Activated CD4-positive, alpha-beta memory T cell treated with anti-CD3 and anti-CD28 coated beads, Interleukin-2, amount 10 ng/mL, durations not matched to agents 7 days and 5 days (primary cell): Measurements from ENCODE around the gene SFR1. TPM values are rescaled to one million over a fixed set of nuclear protein-coding genes. Genes with fewer than 3 reads are reported as not detected.

ENCODE experiments used
- CTCF ChIA-PET: fragments of 350-600 bp; sonication (Branson Sonifier 250); formaldehyde crosslinking; loops from one replicate; lab custom pipeline; 2021; ENCODE audit warnings: antibody characterized with exemption, inconsistent platforms; lab: Charles Lee
- POLR2A ChIA-PET: fragments of 350-600 bp; sonication (Branson Sonifier 250); formaldehyde crosslinking; loops from one replicate; lab custom pipeline; 2021; ENCODE audit warnings: antibody characterized with exemption; lab: Charles Lee
- DNase-seq: peaks from one replicate; pipeline ENCODE4 v3.0.0-alpha.2; 2020
- H3K27ac Mint-ChIP-seq: one replicate; pipeline ENCODE4 v1.8.0; 2021; ENCODE audit warnings: mild to moderate bottlenecking, mixed read lengths
- H3K27me3 Mint-ChIP-seq: one replicate; pipeline ENCODE4 v1.8.0; 2021; ENCODE audit warnings: mixed read lengths
- H3K36me3 Mint-ChIP-seq: one replicate; pipeline ENCODE4 v1.8.0; 2021; ENCODE audit warnings: low read depth, mixed read lengths
- H3K4me1 Mint-ChIP-seq: one replicate; pipeline ENCODE4 v1.8.0; 2021; ENCODE audit warnings: mixed read lengths
- H3K4me3 Mint-ChIP-seq: one replicate; pipeline ENCODE4 v1.8.0; 2021; ENCODE audit warnings: mild to moderate bottlenecking, mixed read lengths
- H3K9me3 Mint-ChIP-seq: one replicate; pipeline ENCODE4 v1.8.0; 2021; ENCODE audit warnings: mixed read lengths
- total RNA-seq, 2 experiments: library from RNA; stranded (reverse); gene quantifications; one replicate each; pipeline ENCODE4 v1.2.3, GENCODE V29; 2021

The SFR1 gene
- 10 to 100 TPM; 17.8 to 18.7 TPM for total RNA-seq

DNA sequence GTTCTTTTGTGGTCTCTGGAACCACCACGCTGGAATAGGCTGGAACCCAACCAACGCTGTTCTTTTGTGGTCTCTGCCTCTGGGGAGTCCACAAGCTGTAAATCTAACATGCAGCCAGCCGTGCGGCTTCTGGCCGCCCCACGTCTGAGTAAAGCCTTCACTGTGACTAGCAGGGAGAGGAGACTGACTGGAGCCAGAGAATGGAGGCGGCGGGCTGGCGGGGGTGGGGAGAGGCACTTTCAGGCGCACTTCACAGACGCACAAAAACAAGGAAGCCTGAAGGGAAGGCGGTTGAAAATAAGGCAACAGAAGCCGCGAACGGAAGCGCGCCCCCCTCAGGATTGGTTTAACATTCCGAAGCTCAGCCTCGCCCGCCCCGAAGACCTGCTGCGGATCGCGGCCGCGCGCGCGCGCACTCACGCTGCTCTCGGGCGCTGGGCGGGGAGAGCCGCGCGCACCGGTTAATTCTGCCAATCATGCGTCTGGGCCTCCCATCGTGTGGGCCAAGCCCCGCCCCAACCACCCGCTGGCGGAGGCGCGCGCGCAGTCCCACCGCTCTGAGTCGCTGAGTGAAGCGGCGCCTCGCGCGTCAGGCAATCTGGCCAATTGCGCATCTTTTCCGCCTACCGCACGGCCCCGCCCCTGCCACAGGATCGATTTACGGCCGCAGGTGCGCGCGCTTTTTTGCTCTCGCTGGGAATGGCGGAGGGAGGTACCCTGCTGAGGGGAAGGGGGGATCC lies at the start of gene SFR1:
TSS of gene SFR1 (plus strand) at position 687 of the 740 bp plus-strand sequence. CDS start at position 700, 13 bp downstream.
- H3K27me3 Mint-ChIP-seq: peaks cover 7% of the 10 kb centered on the region
- ChIA-PET CTCF (interaction anchor here (0.6 to 4.6 kb wide), 42 partner anchors 9 to 436 kb away, joined by 3 to 56 read pairs (median 4); partner anchors contain the start of genes CFAP58 and GSTO1), POLR2A (interaction anchor here (0.6 to 4.3 kb wide), 55 partner anchors 9 to 537 kb away, joined by 3 to 52 read pairs (median 5); partner anchors contain the start of genes CFAP43, CFAP58, GSTO1 and GSTO2)
- peaks cover 36% of the 10 kb centered on the region for H3K4me1 Mint-ChIP-seq
- H3K36me3 Mint-ChIP-seq: peaks cover 22% of the 10 kb centered on the region
- DNase-seq: peak; percentile 99
- peak within 1 kb of the TSS; percentile 98 for H3K27ac Mint-ChIP-seq
- H3K4me3 Mint-ChIP-seq: peak within 1 kb of the TSS; percentile 80
- no peaks in the 10 kb centered on the region for H3K9me3 Mint-ChIP-seq

DNA sequence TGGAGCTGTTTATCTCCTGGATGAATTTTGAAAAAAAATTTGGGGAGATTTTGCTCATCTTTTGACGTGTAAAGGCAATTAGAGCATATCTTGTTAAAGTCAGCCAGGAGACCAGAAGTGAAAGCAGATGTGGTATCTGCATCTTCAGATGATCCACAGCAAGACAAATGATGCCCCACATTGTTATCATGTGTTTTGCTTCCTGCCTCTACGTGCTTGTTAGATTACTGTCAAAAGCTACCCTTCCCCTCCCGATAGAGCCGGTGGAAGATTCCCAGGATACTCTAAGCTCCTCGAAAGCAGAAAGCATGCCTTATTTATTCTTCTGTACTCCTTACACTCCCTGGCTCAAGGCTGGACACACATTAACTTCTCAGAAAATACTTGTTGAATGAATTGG lies 49.2 kb upstream of the SFR1 start:
- Mint-ChIP-seq H3K27ac (no peak overlapping the region), H3K9me3 (no peaks in the 10 kb centered on the region), H3K4me1 (peaks cover 7% of the 10 kb centered on the region), H3K36me3 (no peaks in the 10 kb centered on the region), H3K27me3 (peaks cover 3% of the 10 kb centered on the region), H3K4me3 (no peak overlapping the region)
- ChIA-PET POLR2A (interaction anchor here (1.5 to 1.9 kb wide), 2 partner anchors 11 to 49 kb away, joined by 4 to 6 read pairs; partner anchors contain the start of gene SFR1), CTCF (interaction anchor here (0.6 to 1.5 kb wide), 3 partner anchors 8 to 186 kb away, joined by 3 to 5 read pairs (median 3); no protein-coding TSS in a partner anchor)
- no peak for DNase-seq

- H3K27ac Mint-ChIP-seq: no peak overlapping the region
- H3K36me3 Mint-ChIP-seq: no peaks in the 10 kb centered on the region
- CTCF ChIA-PET: no interaction called here
- POLR2A ChIA-PET: no interaction called here
- H3K4me3 Mint-ChIP-seq: no peak overlapping the region
- peaks cover 2% of the 10 kb centered on the region for H3K27me3 Mint-ChIP-seq
- DNase-seq: no peak
- peaks cover 7% of the 10 kb centered on the region for H3K4me1 Mint-ChIP-seq
- H3K9me3 Mint-ChIP-seq: no peaks in the 10 kb centered on the region
Observed at GRCh38 chr10:104074505-104074904, 47.5 kb upstream of the SFR1 start.

- no peak for DNase-seq
- H3K9me3 Mint-ChIP-seq: no peaks in the 10 kb centered on the region
- H3K4me3 Mint-ChIP-seq: no peak overlapping the region
- ChIA-PET CTCF (no interaction called here), POLR2A (no interaction called here)
- no peaks in the 10 kb centered on the region for H3K27me3 Mint-ChIP-seq
- H3K27ac Mint-ChIP-seq: no peak overlapping the region
- H3K4me1 Mint-ChIP-seq: peaks cover 7% of the 10 kb centered on the region
- H3K36me3 Mint-ChIP-seq: no peaks in the 10 kb centered on the region
Observed at GRCh38 chr10:104076743-104077160, 45.2 kb upstream of the SFR1 start.

- no peak for DNase-seq
- Mint-ChIP-seq H3K9me3 (no peaks in the 10 kb centered on the region), H3K27me3 (no peaks in the 10 kb centered on the region), H3K4me1 (peaks cover 7% of the 10 kb centered on the region), H3K27ac (no peak overlapping the region), H3K36me3 (no peaks in the 10 kb centered on the region), H3K4me3 (no peak overlapping the region)
- CTCF ChIA-PET: interaction anchor here (1.3 kb wide), 1 partner anchor 44 kb away, joined by 4 read pairs; the partner anchor contains the start of gene SFR1
- POLR2A ChIA-PET: no interaction called here
Observed at GRCh38 chr10:104077247-104077646, 44.7 kb upstream of the SFR1 start.

DNA sequence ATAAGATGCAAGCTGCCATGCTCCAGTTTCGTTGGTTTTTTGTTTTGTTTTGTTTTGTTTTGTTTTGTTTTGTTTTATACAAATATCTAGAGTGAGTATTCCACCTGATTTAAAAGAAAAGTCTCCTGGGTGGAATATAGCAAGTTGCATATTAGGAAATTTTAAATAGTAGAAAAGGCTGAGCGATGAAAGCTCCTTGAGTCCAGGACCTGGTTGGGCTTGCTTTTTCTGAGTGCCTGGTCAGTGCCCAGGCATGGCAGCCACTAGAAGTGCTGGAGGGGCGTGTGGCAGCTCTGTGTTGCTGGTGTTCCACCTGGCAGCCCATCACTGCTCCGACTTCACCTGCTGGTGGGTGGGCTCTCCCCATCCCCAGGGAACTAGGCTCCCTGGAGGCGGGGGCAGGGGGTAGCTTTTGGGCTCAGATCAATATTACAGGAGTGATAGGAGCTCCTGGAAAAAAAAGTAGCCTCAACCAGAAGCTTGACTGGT lies 44.3 kb upstream of the SFR1 start:
- Mint-ChIP-seq H3K36me3 (no peaks in the 10 kb centered on the region), H3K4me3 (no peak overlapping the region), H3K9me3 (no peaks in the 10 kb centered on the region), H3K27me3 (no peaks in the 10 kb centered on the region), H3K4me1 (peaks cover 4% of the 10 kb centered on the region), H3K27ac (no peak overlapping the region)
- ChIA-PET CTCF (interaction anchor here (0.8 to 1.4 kb wide), 3 partner anchors 44 to 189 kb away, joined by 3 to 5 read pairs (median 4); partner anchors contain the start of gene SFR1), POLR2A (no interaction called here)
- no peak for DNase-seq

GRCh38 chr10:104080762-104081161 lies 41.2 kb upstream of the SFR1 start:
- Mint-ChIP-seq H3K4me1 (no peaks in the 10 kb centered on the region), H3K27ac (no peak overlapping the region), H3K9me3 (no peaks in the 10 kb centered on the region), H3K4me3 (no peak overlapping the region), H3K36me3 (no peaks in the 10 kb centered on the region), H3K27me3 (no peaks in the 10 kb centered on the region)
- DNase-seq: no peak
- ChIA-PET POLR2A (interaction anchor here (1.1 to 1.8 kb wide), 2 partner anchors 41 to 234 kb away, joined by 4 to 8 read pairs; partner anchors contain the start of gene SFR1), CTCF (interaction anchor here (0.8 to 5.1 kb wide), 8 partner anchors 8 to 368 kb away, joined by 3 to 29 read pairs (median 4); partner anchors contain the start of gene SFR1)

DNA sequence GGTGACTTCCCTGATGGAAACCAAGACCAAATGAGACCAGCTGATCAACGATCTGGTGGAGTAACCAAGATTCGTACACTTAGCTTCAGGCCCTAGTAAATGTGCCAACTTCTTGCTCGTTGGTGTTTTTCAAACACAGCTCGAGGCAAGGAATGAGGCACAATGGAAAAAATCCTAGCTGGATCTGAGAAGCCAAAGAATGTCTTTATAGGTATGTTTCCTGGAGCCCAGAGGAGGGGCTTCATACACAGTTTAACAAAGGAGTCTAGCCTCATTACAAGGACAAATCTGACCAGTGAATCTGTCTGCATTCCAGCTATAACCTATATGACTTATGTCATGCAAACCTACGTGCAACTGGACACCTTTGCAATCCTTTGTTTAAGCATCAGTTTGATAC lies 40.0 kb upstream of the SFR1 start:
- no peak overlapping the region for H3K4me3 Mint-ChIP-seq
- POLR2A ChIA-PET: interaction anchor here (0.9 to 1.8 kb wide), 4 partner anchors 40 to 194 kb away, joined by 3 to 8 read pairs (median 4); partner anchors contain the start of gene SFR1
- CTCF ChIA-PET: interaction anchor here (1.1 to 5.1 kb wide), 3 partner anchors 184 to 194 kb away, joined by 3 to 29 read pairs (median 4); no protein-coding TSS in a partner anchor

DNA sequence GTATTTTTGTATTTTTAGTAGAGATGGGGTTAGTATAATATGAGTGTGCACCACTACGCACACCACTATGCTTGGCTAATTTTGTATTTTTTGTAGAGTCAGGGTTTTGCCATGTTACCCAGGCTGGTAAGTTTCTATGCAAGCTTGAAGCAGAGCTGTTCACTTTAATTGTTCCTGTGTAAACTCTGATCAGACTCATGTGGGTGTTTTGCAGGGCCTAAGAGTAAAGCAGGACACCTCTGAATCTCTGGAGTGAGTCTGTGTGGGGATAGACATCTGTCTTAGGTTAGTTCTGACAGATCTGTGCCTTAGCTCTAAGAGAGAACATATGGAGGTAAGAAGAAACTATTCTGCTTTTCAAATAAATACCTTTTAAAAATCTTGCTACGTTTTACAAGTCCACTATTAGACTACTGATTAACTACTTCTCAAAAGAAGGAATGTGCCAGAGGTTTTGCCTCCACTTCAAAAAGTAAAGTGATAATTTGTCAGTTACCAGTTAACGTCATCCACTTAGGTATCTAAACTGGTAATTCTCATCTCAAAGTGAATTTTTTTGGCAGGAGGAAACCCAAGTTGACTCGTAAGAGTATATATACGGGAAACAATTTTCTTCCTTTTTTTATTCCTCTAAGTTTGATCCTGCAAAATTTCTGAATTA lies 37.4 kb upstream of the SFR1 start:
- H3K27me3 Mint-ChIP-seq: peaks cover 1% of the 10 kb centered on the region
- H3K36me3 Mint-ChIP-seq: no peaks in the 10 kb centered on the region
- ChIA-PET CTCF (interaction anchor here (1.2 to 5.1 kb wide), 2 partner anchors 37 to 197 kb away, joined by 3 to 29 read pairs; partner anchors contain the start of gene SFR1), POLR2A (interaction anchor here (1.1 to 1.6 kb wide), 3 partner anchors 13 to 236 kb away, joined by 4 to 5 read pairs (median 4); partner anchors contain the start of gene SFR1)
- H3K27ac Mint-ChIP-seq: no peak overlapping the region
- H3K4me1 Mint-ChIP-seq: no peaks in the 10 kb centered on the region
- H3K4me3 Mint-ChIP-seq: no peak overlapping the region
- no peaks in the 10 kb centered on the region for H3K9me3 Mint-ChIP-seq
- DNase-seq: no peak

More for the DNA sequence above, 40.0 kb upstream of the SFR1 start:
- DNase-seq: no peak
- Mint-ChIP-seq H3K27ac (no peak overlapping the region), H3K36me3 (no peaks in the 10 kb centered on the region), H3K4me1 (no peaks in the 10 kb centered on the region), H3K9me3 (no peaks in the 10 kb centered on the region), H3K27me3 (no peaks in the 10 kb centered on the region)

- no peaks in the 10 kb centered on the region for H3K9me3 Mint-ChIP-seq
Observed at GRCh38 chr10:104085801-104086400, 36.1 kb upstream of the SFR1 start, which contains the start of gene COL17A1. Gene COL17A1 (minus strand): TSS chr10:104085880. CDS start chr10:104080673, 5,207 bp downstream.

DNA sequence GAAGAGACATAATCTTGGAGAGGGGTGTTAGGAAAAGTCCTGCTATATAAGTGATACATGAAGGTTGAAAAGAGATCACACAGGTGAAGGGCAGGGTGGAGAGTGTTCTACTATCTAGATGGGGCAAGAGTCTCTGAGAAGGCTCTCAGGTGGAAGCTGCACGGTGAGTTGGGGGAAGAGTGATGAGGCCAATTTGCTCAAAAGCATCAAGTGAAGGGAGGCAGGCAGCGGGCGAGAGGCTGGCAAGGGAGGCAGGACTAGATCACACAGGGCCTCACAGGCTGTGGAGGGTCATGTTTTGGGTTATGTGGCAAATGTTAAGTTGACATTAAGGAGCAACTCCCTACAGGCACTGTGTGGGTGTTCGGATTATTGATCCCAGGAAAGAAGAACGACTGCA lies 33.7 kb upstream of the SFR1 start:
- no peaks in the 10 kb centered on the region for H3K36me3 Mint-ChIP-seq
- no peak for DNase-seq
- no peaks in the 10 kb centered on the region for H3K4me1 Mint-ChIP-seq
- no peak overlapping the region for H3K4me3 Mint-ChIP-seq
- ChIA-PET CTCF (no interaction called here), POLR2A (interaction anchor here (0.5 kb wide), 1 partner anchor 128 kb away, joined by 3 read pairs; no protein-coding TSS in a partner anchor)
- no peak overlapping the region for H3K27ac Mint-ChIP-seq
- peaks cover 1% of the 10 kb centered on the region for H3K27me3 Mint-ChIP-seq
- no peaks in the 10 kb centered on the region for H3K9me3 Mint-ChIP-seq

More at GRCh38 chr10:104085801-104086400, 36.1 kb upstream of the SFR1 start, which contains the start of gene COL17A1:
- Mint-ChIP-seq H3K36me3 (no peaks in the 10 kb centered on the region), H3K27ac (no peak within 1 kb of the TSS), H3K4me1 (no peaks in the 10 kb centered on the region), H3K27me3 (peaks cover 1% of the 10 kb centered on the region), H3K4me3 (no peak within 1 kb of the TSS)
- ChIA-PET POLR2A (no interaction called here), CTCF (no interaction called here)
- no peak for DNase-seq

- peaks cover 1% of the 10 kb centered on the region for H3K27me3 Mint-ChIP-seq
- H3K9me3 Mint-ChIP-seq: no peaks in the 10 kb centered on the region
- POLR2A ChIA-PET: no interaction called here
- no peak overlapping the region for H3K4me3 Mint-ChIP-seq
- no peaks in the 10 kb centered on the region for H3K36me3 Mint-ChIP-seq
- no peaks in the 10 kb centered on the region for H3K4me1 Mint-ChIP-seq
- CTCF ChIA-PET: no interaction called here
- H3K27ac Mint-ChIP-seq: no peak overlapping the region
- no peak for DNase-seq
Observed at GRCh38 chr10:104089621-104090020, 32.4 kb upstream of the SFR1 start.
